AG04450 (cell line): ENCODE measurements around the gene ITGA11. TPM values are rescaled to one million over a fixed set of nuclear protein-coding genes. Genes with fewer than 3 reads are reported as not detected.

ENCODE experiments used
- CTCF ChIA-PET: fragments of 300-600, 350-600 bp; formaldehyde crosslinking; extraction: SDS; loops from one replicate; lab custom pipeline; 2022; ENCODE audit warnings: antibody characterized with exemption, inconsistent platforms; lab: Charles Lee
- POLR2A ChIA-PET: fragments of 350-600 bp; formaldehyde crosslinking; extraction: SDS; loops from one replicate; lab custom pipeline; 2021; ENCODE audit warnings: antibody characterized with exemption, inconsistent platforms; lab: Yijun Ruan, JAX
- DNase-seq: peaks from one replicate; pipeline ENCODE4 v3.0.0-alpha.2; 2011; ENCODE audit warnings: low read depth, low spot score
- H3K27ac ChIP-seq: one replicate; pipeline ENCODE4 v1.5.1; 2012; ENCODE audit warnings: low read depth, low read length, control low read depth
- H3K27me3 ChIP-seq: one replicate; pipeline ENCODE4 v1.6.0; 2012; ENCODE audit warnings: low read length; ENCODE audit not compliant: control insufficient read depth, insufficient read depth
- H3K4me3 ChIP-seq: 2 replicates; pipeline ENCODE4 v1.5.1; 2011; ENCODE audit warnings: mild to moderate bottlenecking, low read depth, low read length, control low read depth
- H3K9me3 ChIP-seq: 2 replicates; pipeline ENCODE4 v1.5.1; 2012; ENCODE audit warnings: low read length; ENCODE audit not compliant: control insufficient read depth, insufficient read depth
- CTCF ChIP-seq: IDR thresholded peaks from 2 replicates; pipeline ENCODE4 v1.5.1; 2011; ENCODE audit warnings: low read depth, low read length, control low read depth, inconsistent platforms
- polyA plus RNA-seq: library from polyadenylated mRNA; depleted of rRNA; stranded (reverse); fragments of >200 nt; gene quantifications from 2 replicates; pipeline ENCODE4 v1.2.3, GENCODE V29; 2011

ITGA11 gene
- polyA plus RNA-seq, 1 experiment: 24.0 TPM

DNA sequence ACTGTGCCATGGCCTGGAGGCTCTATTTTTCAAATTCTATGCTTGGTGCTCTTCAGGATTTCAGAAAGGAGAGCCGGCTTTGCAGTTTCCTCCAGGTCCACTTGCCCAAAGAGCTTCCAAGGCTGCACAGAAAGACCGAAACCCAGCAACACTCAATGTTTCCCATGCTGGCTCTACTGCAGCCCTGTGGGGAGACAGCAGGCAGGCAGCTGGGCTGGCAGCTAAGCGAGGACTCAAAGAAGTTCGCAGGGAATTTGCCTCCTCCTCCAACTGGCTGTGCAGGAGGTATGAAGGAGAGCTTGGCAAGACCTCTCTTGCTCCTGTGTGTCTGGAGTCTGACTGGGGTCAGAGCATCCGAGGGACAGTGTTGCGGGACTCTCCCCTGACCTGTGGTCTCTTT lies 17.4 kb upstream of the ITGA11 start:
- Histone ChIP-seq H3K4me3 (no peak overlapping the region), H3K27me3 (peaks cover 38% of the 10 kb centered on the region), H3K27ac (no peak overlapping the region), H3K9me3 (no peaks in the 10 kb centered on the region)
- CTCF ChIA-PET: no interaction called here
- no peak for TF ChIP-seq CTCF
- POLR2A ChIA-PET: interaction anchor here (1.2 kb wide), 1 partner anchor 48 kb away, joined by 3 read pairs; no protein-coding TSS in a partner anchor
- no peak for DNase-seq

DNA sequence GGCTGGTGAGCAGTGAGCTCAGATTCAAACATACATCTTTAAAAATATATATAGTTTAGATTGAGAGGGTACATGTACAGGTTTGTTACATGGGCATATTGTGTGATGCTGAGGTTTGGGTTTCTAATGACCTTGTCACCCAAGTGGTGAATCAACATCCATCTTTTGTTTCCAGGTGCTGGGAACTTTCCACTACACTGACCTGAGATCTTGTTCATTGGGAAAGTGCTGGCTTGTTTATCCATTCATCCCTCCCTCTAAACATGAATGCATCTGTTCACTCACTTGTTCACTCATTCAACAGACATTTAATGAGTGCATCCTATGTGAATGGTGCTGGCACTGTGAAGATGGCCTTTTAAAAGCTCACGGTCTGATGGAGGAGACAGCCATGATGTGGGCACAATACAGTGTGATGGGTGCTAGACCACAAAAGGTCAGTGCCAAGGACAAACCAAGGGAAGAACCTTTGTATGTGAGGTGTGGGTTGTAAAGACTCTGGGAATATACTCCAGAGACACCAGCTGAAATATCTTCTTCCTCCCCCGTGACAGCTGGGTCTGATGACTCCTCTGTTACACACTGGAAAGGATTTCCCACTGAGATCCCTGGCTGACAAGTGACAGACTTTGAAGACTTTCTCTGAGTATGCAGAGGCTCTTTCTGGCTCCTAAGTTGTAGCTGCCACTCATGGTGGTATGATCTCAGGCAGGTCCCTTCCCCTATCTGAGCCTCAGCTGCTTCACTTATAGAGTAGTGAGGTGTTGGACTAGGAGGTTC lies 16.2 kb upstream of the ITGA11 start:
- POLR2A ChIA-PET: no interaction called here
- peaks cover 34% of the 10 kb centered on the region for H3K27me3 ChIP-seq
- CTCF ChIA-PET: interaction anchor here (0.5 kb wide), 1 partner anchor 62 kb away, joined by 3 read pairs; no protein-coding TSS in a partner anchor
- TF ChIP-seq CTCF: no peak
- no peak overlapping the region for H3K27ac ChIP-seq
- DNase-seq: no peak
- no peak overlapping the region for H3K4me3 ChIP-seq
- no peaks in the 10 kb centered on the region for H3K9me3 ChIP-seq

GRCh38 chr15:68447209-68447608 lies 15.2 kb upstream of the ITGA11 start:
- no peak for DNase-seq
- CTCF ChIA-PET: no interaction called here
- no peak overlapping the region for H3K4me3 ChIP-seq
- no peak overlapping the region for H3K27ac ChIP-seq
- peaks cover 30% of the 10 kb centered on the region for H3K27me3 ChIP-seq
- TF ChIP-seq CTCF: no peak
- H3K9me3 ChIP-seq: no peaks in the 10 kb centered on the region
- POLR2A ChIA-PET: no interaction called here

DNA sequence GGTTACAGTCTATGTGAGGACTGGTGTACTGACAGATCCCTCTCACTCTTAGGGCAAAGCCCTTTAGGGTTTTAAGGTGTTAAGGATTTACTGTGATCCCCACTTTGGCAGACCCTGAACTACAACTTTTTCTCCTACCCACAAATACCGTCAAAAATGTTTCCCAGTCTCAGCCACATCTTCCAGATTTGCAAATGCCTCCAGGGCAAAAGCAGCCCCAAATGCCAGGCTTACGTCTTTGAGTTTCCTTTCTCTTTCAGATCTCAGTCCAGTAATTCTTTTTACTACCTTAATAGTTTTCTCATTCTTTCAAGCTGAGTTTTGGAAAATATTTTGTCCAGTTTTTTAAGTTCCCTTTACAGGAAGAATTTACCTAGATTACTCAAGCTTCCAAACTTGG lies 13.4 kb upstream of the ITGA11 start:
- no peak for DNase-seq
- Histone ChIP-seq H3K27me3 (peaks cover 20% of the 10 kb centered on the region), H3K4me3 (no peak overlapping the region), H3K9me3 (no peaks in the 10 kb centered on the region), H3K27ac (no peak overlapping the region)
- ChIA-PET POLR2A (no interaction called here), CTCF (no interaction called here)
- no peak for TF ChIP-seq CTCF

DNA sequence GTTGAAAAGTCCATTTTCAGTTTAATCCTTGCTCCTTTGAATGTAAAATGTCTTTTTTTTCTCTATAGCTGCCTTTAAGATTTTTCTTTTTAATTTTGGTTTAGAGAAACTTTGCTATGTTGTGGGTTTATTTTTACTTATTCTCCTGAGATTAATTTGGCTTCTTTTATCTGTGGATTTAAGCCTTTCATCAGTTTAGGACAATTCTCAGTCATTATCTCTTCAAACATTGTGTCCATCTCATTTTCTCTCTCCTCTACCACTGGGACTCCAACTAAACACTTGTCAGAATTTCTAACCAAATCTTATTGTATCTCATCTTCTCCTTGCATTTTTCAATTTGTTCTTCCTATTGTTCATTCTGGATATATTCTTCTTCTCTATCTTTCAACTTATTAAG lies 12.4 kb upstream of the ITGA11 start:
- POLR2A ChIA-PET: no interaction called here
- peaks cover 13% of the 10 kb centered on the region for H3K27me3 ChIP-seq
- no peak overlapping the region for H3K27ac ChIP-seq
- no peak for DNase-seq
- TF ChIP-seq CTCF: no peak
- no peaks in the 10 kb centered on the region for H3K9me3 ChIP-seq
- CTCF ChIA-PET: interaction anchor here (0.6 kb wide), 1 partner anchor 35 kb away, joined by 3 read pairs; no protein-coding TSS in a partner anchor
- H3K4me3 ChIP-seq: no peak overlapping the region
